IMR-90 (cell line): Measurements from ENCODE around the gene ASNSD1. TPM values are rescaled to one million over a fixed set of nuclear protein-coding genes. Genes with fewer than 3 reads are reported as not detected.

Experiments
- ATAC-seq: fragments of 200-7000 bp; cut with Tn5 transposase; 2 replicates; pipeline ENCODE4 v1.9.1; 2020; ENCODE audit warnings: low read depth, mild to moderate bottlenecking, moderate library complexity
- BruUV-seq: library from RNA; stranded (reverse); fragments of 400-500 nt; replicated peaks from 2 replicates; lab custom pipeline; 2021; lab: Mats Ljungman, UMichigan
- CTCF ChIA-PET: fragments of 300-600 bp; formaldehyde crosslinking; extraction: SDS; loops from one replicate; lab custom pipeline; 2021; ENCODE audit warnings: antibody characterized with exemption; lab: Yijun Ruan, JAX
- POLR2A ChIA-PET: fragments of 300-600 bp; sonication (Branson Sonifier 250); formaldehyde crosslinking; loops from one replicate; lab custom pipeline; 2022; ENCODE audit warnings: antibody characterized with exemption; ENCODE audit not compliant: unreplicated experiment; lab: Charles Lee
- DNase-seq: peaks from one replicate; pipeline ENCODE4 v3.0.0; 2013
- H2AFZ ChIP-seq: replicated peaks from 2 replicates; pipeline ENCODE3; 2013; ENCODE audit warnings: low read length, mild to moderate bottlenecking; ENCODE audit not compliant: poor library complexity
- H2AK5ac ChIP-seq: 2 replicates; pipeline ENCODE4 v1.6.1; 2013; ENCODE audit warnings: low read depth, low read length, inconsistent platforms
- H2AK9ac ChIP-seq: replicated peaks from 2 replicates; pipeline ENCODE3; 2013; ENCODE audit warnings: mild to moderate bottlenecking, low read depth, low read length, moderate library complexity; ENCODE audit not compliant: poor library complexity
- H2BK120ac ChIP-seq: 2 replicates; pipeline ENCODE4 v1.6.1; 2013; ENCODE audit warnings: low read depth, low read length, inconsistent platforms
- H2BK15ac ChIP-seq: 3 replicates; pipeline ENCODE4 v1.6.1; 2013; ENCODE audit warnings: low read depth, low read length, inconsistent platforms
- H2BK20ac ChIP-seq: 2 replicates; pipeline ENCODE4 v1.6.1; 2013; ENCODE audit warnings: low read depth, mild to moderate bottlenecking, inconsistent platforms, low read length, moderate library complexity
- H2BK5ac ChIP-seq: 2 replicates; pipeline ENCODE4 v1.6.1; 2013; ENCODE audit warnings: mild to moderate bottlenecking, low read depth, low read length, inconsistent platforms; ENCODE audit not compliant: poor library complexity, severe bottlenecking
- H3K14ac ChIP-seq: replicated peaks from 2 replicates; pipeline ENCODE4 v1.6.1; 2013; ENCODE audit warnings: low read depth, low read length, inconsistent platforms
- H3K18ac ChIP-seq: 2 replicates; pipeline ENCODE4 v1.6.1; 2013; ENCODE audit warnings: low read depth, low read length, control low read depth
- H3K23ac ChIP-seq: 2 replicates; pipeline ENCODE4 v1.6.1; 2013; ENCODE audit warnings: low read depth, low read length, inconsistent platforms
- H3K27ac ChIP-seq: 2 replicates; pipeline ENCODE4 v1.5.1; 2013; ENCODE audit warnings: mild to moderate bottlenecking, control low read depth, low read length; ENCODE audit not compliant: insufficient read depth
- H3K27me3 ChIP-seq: 2 replicates; pipeline ENCODE4 v1.6.1; 2013; ENCODE audit warnings: low read length; ENCODE audit not compliant: control insufficient read depth, insufficient read depth
- H3K36me3 ChIP-seq: 2 replicates; pipeline ENCODE4 v1.6.1; 2013; ENCODE audit warnings: low read length, mixed read lengths; ENCODE audit not compliant: control insufficient read depth, insufficient read depth
- H3K4ac ChIP-seq: 2 replicates; pipeline ENCODE4 v1.6.1; 2013; ENCODE audit warnings: low read depth, low read length, inconsistent platforms
- H3K4me1 ChIP-seq: 2 replicates; pipeline ENCODE4 v1.6.1; 2013; ENCODE audit warnings: low read length, mixed read lengths; ENCODE audit not compliant: control insufficient read depth, insufficient read depth
- H3K4me2 ChIP-seq: 2 replicates; pipeline ENCODE4 v1.6.1; 2013; ENCODE audit warnings: low read depth, mild to moderate bottlenecking, control low read depth, low read length, moderate library complexity
- H3K4me3 ChIP-seq: 2 replicates; pipeline ENCODE4 v1.5.1; 2013; ENCODE audit warnings: low read depth, mild to moderate bottlenecking, control low read depth, low read length, moderate library complexity; ENCODE audit not compliant: insufficient read depth
- H3K56ac ChIP-seq: 2 replicates; pipeline ENCODE4 v1.6.1; 2013; ENCODE audit warnings: low read length, inconsistent platforms; ENCODE audit not compliant: insufficient read depth; ENCODE audit errors: extremely low read depth
- H3K79me1 ChIP-seq, 2 experiments: 2 replicates each; pipeline ENCODE4 v1.6.1; 2013; ENCODE audit warnings: low read length in 2 of 2, inconsistent platforms in 1 of 2, low read depth in 1 of 2
- H3K9ac ChIP-seq: 2 replicates; pipeline ENCODE4 v1.6.1; 2013; ENCODE audit warnings: low read depth, low read length, control low read depth
- H3K9me1 ChIP-seq: 2 replicates; pipeline ENCODE4 v1.6.1; 2013; ENCODE audit warnings: low read length, inconsistent platforms; ENCODE audit not compliant: insufficient read depth
- H3K9me3 ChIP-seq: 2 replicates; pipeline ENCODE4 v1.6.1; 2013; ENCODE audit warnings: low read length; ENCODE audit not compliant: control insufficient read depth, insufficient read depth
- H4K20me1 ChIP-seq: 2 replicates; pipeline ENCODE4 v1.6.1; 2013; ENCODE audit warnings: low read length, inconsistent platforms; ENCODE audit not compliant: insufficient read depth
- H4K5ac ChIP-seq: 2 replicates; pipeline ENCODE4 v1.6.1; 2013; ENCODE audit warnings: mild to moderate bottlenecking, low read depth, low read length, control low read depth
- H4K8ac ChIP-seq, 2 experiments: 2 replicates each; pipeline ENCODE4 v1.6.1; 2013; ENCODE audit warnings: low read depth in 2 of 2, low read length in 2 of 2, control low read depth in 1 of 2, inconsistent platforms in 1 of 2
- H4K91ac ChIP-seq: 2 replicates; pipeline ENCODE4 v1.6.1; 2013; ENCODE audit warnings: low read depth, low read length, inconsistent platforms; ENCODE audit not compliant: insufficient read depth
- BHLHE40 ChIP-seq: fragments of 150-350 bp; IDR thresholded peaks from 2 replicates; pipeline ENCODE4 v1.6.1; 2016; ENCODE audit warnings: mild to moderate bottlenecking, low read depth, low read length
- FOS ChIP-seq: fragments of 150-350 bp; IDR thresholded peaks from 2 replicates; pipeline ENCODE4 v1.6.1; 2016; ENCODE audit warnings: low read depth, low read length
- MAFK ChIP-seq: IDR thresholded peaks from 2 replicates; pipeline ENCODE4 v1.6.1; 2012; ENCODE audit warnings: low read depth, low read length, improper control_type of control experiment
- NFE2L2 ChIP-seq: fragments of 150-350 bp; IDR thresholded peaks from 2 replicates; pipeline ENCODE4 v1.6.1; 2016; ENCODE audit warnings: low read depth, mild to moderate bottlenecking, low read length
- RFX5 ChIP-seq: IDR thresholded peaks from 2 replicates; pipeline ENCODE4 v1.8.0; 2012; ENCODE audit warnings: low read depth, mild to moderate bottlenecking, low read length, moderate library complexity
- WGBS, 2 experiments: methylation state at CpG; one replicate each; pipeline versions ENCODE4 v1.1.5 to v1.1.7; 2013; ENCODE audit warnings: missing lambda C conversion rate in 2 of 2; ENCODE audit not compliant: insufficient read length in 1 of 2; ENCODE audit errors: extremely low coverage in 2 of 2; 5-methylcytosine and 5-hydroxymethylcytosine counted together
- dilution Hi-C: fragments of 300-500 bp; cut with HindIII; formaldehyde crosslinking; loops from one replicate; pipeline ENCODE4 v1.14.3; 2018; ENCODE audit warnings: low sequenced_read_pairs; ENCODE audit not compliant: unreplicated experiment
- in situ Hi-C: fragments of 300-500 bp; cut with MboI; formaldehyde crosslinking; loops from 3 replicates; pipeline ENCODE4 v1.14.3; 2019; ENCODE audit warnings: low sequenced_read_pairs, inconsistent platforms, mixed read lengths
- intact Hi-C: fragments of 100-400 bp; cut with micrococcal nuclease; formaldehyde crosslinking; loops from 2 replicates; pipeline ENCODE4 v1.10.0; 2022
- polyA plus RNA-seq, 3 experiments: library from polyadenylated mRNA; depleted of rRNA; stranded (reverse); fragments of >200 nt; gene quantifications; 2 replicates each; pipeline ENCODE4 v1.2.3, GENCODE V29; 2012; ENCODE audit warnings: low replicate concordance in 1 of 3
- total RNA-seq: library from RNA; depleted of rRNA; stranded (reverse); fragments of >200 nt; gene quantifications from 2 replicates; pipeline ENCODE4 v1.2.3, GENCODE V29; 2012
- TF ChIP-seq, protein P1 (sequence below): fragments of 150-350 bp; IDR thresholded peaks from 2 replicates; pipeline ENCODE4 v1.6.1; 2016; ENCODE audit warnings: low read depth, mild to moderate bottlenecking, low read length, moderate library complexity, borderline replicate concordance
- TF ChIP-seq, protein P2 (sequence below): fragments of 150-350 bp; IDR thresholded peaks from 2 replicates; pipeline ENCODE4 v1.6.1; 2017; ENCODE audit warnings: mild to moderate bottlenecking, antibody characterized with exemption, low read length, low read depth

ASNSD1 gene
- total and polyA plus RNA-seq, 2 of the 4 experiments (the other 2 are of a cell fraction): 29.1 to 35.7 TPM

DNA sequence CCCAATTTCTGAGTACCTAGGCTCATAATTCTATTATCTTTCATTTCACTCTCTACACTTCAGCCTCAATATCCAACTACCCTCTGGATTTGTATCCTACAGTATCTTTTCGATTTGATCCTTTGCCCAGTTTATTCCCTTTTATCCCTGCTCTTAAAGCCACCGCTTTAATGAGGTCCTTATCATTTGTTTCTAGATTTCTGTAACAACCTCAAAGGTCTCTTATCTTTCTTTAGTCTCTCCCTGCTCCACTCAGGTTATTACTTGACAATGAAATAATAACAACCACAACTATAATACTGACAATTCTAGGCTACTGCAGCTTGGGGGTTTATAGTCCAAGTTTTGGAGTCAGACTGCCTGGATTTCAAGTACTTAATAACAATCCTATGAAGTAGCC lies 25.9 kb upstream of the ASNSD1 start:
- Histone ChIP-seq H4K91ac (no peak overlapping the region), H3K79me1 (no peaks in the 10 kb centered on the region), H3K9me3 (no peaks in the 10 kb centered on the region), H2BK120ac (no peak overlapping the region), H3K14ac (no peak overlapping the region), H3K56ac (no peak overlapping the region), H3K4me2 (no peak overlapping the region), H2AK5ac (no peak overlapping the region), H2BK15ac (no peak overlapping the region), H4K20me1 (no peaks in the 10 kb centered on the region), H3K9ac (no peak overlapping the region), H3K18ac (no peak overlapping the region), H3K27me3 (no peaks in the 10 kb centered on the region), H3K4me3 (no peak overlapping the region), H3K9me1 (no peaks in the 10 kb centered on the region; the same call in 1 of the 2 replicates), H3K4ac (no peak overlapping the region), H4K5ac (no peak overlapping the region), H2BK20ac (no peak overlapping the region), H3K4me1 (peaks cover 3% of the 10 kb centered on the region; the same call in 1 of the 2 replicates), H3K27ac (no peak overlapping the region), H4K8ac (no peak overlapping the region), H2AFZ (no peak overlapping the region), H2AK9ac (no peak overlapping the region), H2BK5ac (no peak overlapping the region), H3K23ac (no peak overlapping the region), H3K36me3 (no peaks in the 10 kb centered on the region)
- TF ChIP-seq, protein P1, sequence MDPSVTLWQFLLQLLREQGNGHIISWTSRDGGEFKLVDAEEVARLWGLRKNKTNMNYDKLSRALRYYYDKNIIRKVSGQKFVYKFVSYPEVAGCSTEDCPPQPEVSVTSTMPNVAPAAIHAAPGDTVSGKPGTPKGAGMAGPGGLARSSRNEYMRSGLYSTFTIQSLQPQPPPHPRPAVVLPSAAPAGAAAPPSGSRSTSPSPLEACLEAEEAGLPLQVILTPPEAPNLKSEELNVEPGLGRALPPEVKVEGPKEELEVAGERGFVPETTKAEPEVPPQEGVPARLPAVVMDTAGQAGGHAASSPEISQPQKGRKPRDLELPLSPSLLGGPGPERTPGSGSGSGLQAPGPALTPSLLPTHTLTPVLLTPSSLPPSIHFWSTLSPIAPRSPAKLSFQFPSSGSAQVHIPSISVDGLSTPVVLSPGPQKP: no peak
- TF ChIP-seq BHLHE40 (no peak), FOS (no peak), NFE2L2 (no peak), RFX5 (no peak), MAFK (no peak)
- TF ChIP-seq, protein P2, sequence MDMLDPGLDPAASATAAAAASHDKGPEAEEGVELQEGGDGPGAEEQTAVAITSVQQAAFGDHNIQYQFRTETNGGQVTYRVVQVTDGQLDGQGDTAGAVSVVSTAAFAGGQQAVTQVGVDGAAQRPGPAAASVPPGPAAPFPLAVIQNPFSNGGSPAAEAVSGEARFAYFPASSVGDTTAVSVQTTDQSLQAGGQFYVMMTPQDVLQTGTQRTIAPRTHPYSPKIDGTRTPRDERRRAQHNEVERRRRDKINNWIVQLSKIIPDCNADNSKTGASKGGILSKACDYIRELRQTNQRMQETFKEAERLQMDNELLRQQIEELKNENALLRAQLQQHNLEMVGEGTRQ: no peak
- in situ Hi-C loops (loop anchor here (10.0 kb wide), 1 partner anchor 161 kb away; no protein-coding TSS in a partner anchor), dilution Hi-C loops (no loop called here), intact Hi-C loops (no loop called here)
- 55% methylated on average over 2 of the region's 2 CpGs; no CpG with 5 or more reads in 1 of the 2 experiments for WGBS, 2 experiments
- DNase-seq (no peak), ATAC-seq (no peak)
- CTCF ChIA-PET: no interaction called here
- no TSS peak for BruUV-seq
- POLR2A ChIA-PET: no interaction called here
